NCI-H1417 treated with DMSO at 0.1 percent for 48 hours (cell line): ENCODE results near the gene ERRFI1.
"Not testable (repeated sequence)": the region's sequence is repeated elsewhere in the genome, so short reads cannot be mapped to it uniquely, and the experiment has no call there.

ENCODE experiments used
- DNase-seq: peaks from one replicate; lab custom pipeline; 2025; lab: John Stamatoyannopoulos, UW

ERRFI1 gene

GRCh38 chr1:8026153-8026975 is at the start of gene ERRFI1:
TSS of gene ERRFI1 (minus strand) at chr1:8026309. CDS start at chr1:8015619, 10,690 bp downstream.
- DNase-seq = peak; percentile 51

- no peak for DNase-seq
These were observed 49.5 kb upstream of the ERRFI1 start for GRCh38 chr1:8075511-8076051.

GRCh38 chr1:8073112-8073855 is 47.2 kb upstream of the ERRFI1 start:
- DNase-seq = no peak

- no peak for DNase-seq
These were observed 44.3 kb upstream of the ERRFI1 start for GRCh38 chr1:8070381-8070811.

- not testable (repeated sequence) for DNase-seq
These were observed 43.7 kb upstream of the ERRFI1 start for GRCh38 chr1:8069614-8070320.

- DNase-seq = no peak
These were observed 39.3 kb upstream of the ERRFI1 start for GRCh38 chr1:8065369-8065768.

- no peak for DNase-seq
These were observed 37.4 kb upstream of the ERRFI1 start for GRCh38 chr1:8063298-8064036.

GRCh38 chr1:8062861-8063260 is 36.8 kb upstream of the ERRFI1 start:
- DNase-seq = no peak

GRCh38 chr1:8061673-8062386 is 35.7 kb upstream of the ERRFI1 start:
- no peak for DNase-seq

GRCh38 chr1:8061210-8061609 is 35.1 kb upstream of the ERRFI1 start:
- DNase-seq = no peak

- no peak for DNase-seq
These were observed 33.1 kb upstream of the ERRFI1 start for GRCh38 chr1:8059161-8059622.

GRCh38 chr1:8057779-8058178 is 31.7 kb upstream of the ERRFI1 start:
- DNase-seq = not testable (repeated sequence)

GRCh38 chr1:8055973-8056372 is 29.9 kb upstream of the ERRFI1 start:
- DNase-seq = no peak

GRCh38 chr1:8053878-8054567 is 27.9 kb upstream of the ERRFI1 start:
- no peak for DNase-seq

GRCh38 chr1:8051650-8052049 is 25.5 kb upstream of the ERRFI1 start:
- no peak for DNase-seq

GRCh38 chr1:8049229-8049628 is 23.1 kb upstream of the ERRFI1 start:
- not testable (repeated sequence) for DNase-seq

GRCh38 chr1:8047686-8048445 is 21.8 kb upstream of the ERRFI1 start:
- DNase-seq = no peak

- DNase-seq = no peak
These were observed 21.0 kb upstream of the ERRFI1 start for GRCh38 chr1:8047112-8047511.

- DNase-seq = no peak
These were observed 20.3 kb upstream of the ERRFI1 start for GRCh38 chr1:8046391-8046790.
